SU-DHL-6 (cell line): Measurements from ENCODE around the gene UBA6.

Experiments
- EZH2phosphoT487 ChIP-seq: fragments of 200-600 bp; sonication (generic), shearing (Covaris generic); conservative IDR thresholded peaks from 2 replicates; pipeline ENCODE4 v1.6.1; 2018; ENCODE audit warnings: mild to moderate bottlenecking, antibody characterized with exemption, low read length, moderate library complexity, mixed read lengths
- TF ChIP-seq, protein P1 (sequence below): fragments of 200-600 bp; sonication (generic); IDR thresholded peaks from one replicate; pipeline ENCODE4 v1.5.1; 2017; ENCODE audit warnings: antibody characterized with exemption, mild to moderate bottlenecking, low read length, moderate library complexity; ENCODE audit not compliant: insufficient read depth, poor library complexity, severe bottlenecking

DNA sequence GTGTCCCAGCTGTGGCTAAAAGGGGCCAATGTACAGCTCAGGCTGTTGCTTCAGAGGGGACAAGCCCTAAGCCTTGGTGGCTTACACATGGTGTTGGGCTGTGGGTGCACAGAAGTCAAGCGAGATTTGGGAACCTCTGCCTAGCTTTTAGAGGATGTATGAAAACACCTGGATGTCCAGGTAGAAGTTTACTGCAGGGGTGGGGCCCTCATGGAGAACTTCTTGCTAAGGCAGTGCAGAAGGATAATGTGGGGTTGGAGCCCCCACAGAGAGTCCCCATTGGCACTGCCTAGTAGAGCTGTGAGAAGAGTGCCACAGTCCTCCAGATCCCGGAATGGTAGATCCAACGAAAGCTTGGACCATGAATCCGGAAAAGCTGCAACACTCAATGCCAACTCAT is 40.5 kb downstream of the UBA6 start:
- TF ChIP-seq, protein P1, sequence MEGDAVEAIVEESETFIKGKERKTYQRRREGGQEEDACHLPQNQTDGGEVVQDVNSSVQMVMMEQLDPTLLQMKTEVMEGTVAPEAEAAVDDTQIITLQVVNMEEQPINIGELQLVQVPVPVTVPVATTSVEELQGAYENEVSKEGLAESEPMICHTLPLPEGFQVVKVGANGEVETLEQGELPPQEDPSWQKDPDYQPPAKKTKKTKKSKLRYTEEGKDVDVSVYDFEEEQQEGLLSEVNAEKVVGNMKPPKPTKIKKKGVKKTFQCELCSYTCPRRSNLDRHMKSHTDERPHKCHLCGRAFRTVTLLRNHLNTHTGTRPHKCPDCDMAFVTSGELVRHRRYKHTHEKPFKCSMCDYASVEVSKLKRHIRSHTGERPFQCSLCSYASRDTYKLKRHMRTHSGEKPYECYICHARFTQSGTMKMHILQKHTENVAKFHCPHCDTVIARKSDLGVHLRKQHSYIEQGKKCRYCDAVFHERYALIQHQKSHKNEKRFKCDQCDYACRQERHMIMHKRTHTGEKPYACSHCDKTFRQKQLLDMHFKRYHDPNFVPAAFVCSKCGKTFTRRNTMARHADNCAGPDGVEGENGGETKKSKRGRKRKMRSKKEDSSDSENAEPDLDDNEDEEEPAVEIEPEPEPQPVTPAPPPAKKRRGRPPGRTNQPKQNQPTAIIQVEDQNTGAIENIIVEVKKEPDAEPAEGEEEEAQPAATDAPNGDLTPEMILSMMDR: no peak
- no peak for TF ChIP-seq EZH2phosphoT487
